ENCODE data around the gene KLHL26.
A peak's percentile ranks its signal among the peaks of the same experiment; 100 is the strongest.

Gene KLHL26

GRCh38 chr19:18649371-18650020 lies 12.7 kb downstream of the KLHL26 start:
- peak; percentile 14 for DNase-seq

- DNase-seq: no peak
These were observed 13.2 kb downstream of the KLHL26 start for GRCh38 chr19:18650021-18650390.

GRCh38 chr19:18650468-18651041 lies 13.7 kb downstream of the KLHL26 start:
- DNase-seq: no peak

- no peak for DNase-seq
These were observed 14.5 kb downstream of the KLHL26 start for GRCh38 chr19:18651300-18651699.

GRCh38 chr19:18651733-18652132 lies 14.9 kb downstream of the KLHL26 start:
- DNase-seq: no peak

GRCh38 chr19:18653853-18654252 lies 17.0 kb downstream of the KLHL26 start:
- no peak for DNase-seq

GRCh38 chr19:18654469-18654868 lies 17.6 kb downstream of the KLHL26 start:
- DNase-seq: no peak

GRCh38 chr19:18655173-18655844 lies 18.5 kb downstream of the KLHL26 start:
- DNase-seq: no peak

- DNase-seq: no peak
These were observed 19.7 kb downstream of the KLHL26 start for GRCh38 chr19:18656337-18657086.

GRCh38 chr19:18657590-18658365 lies 20.9 kb downstream of the KLHL26 start:
- DNase-seq: peak; percentile 67

GRCh38 chr19:18658366-18658855 lies 21.6 kb downstream of the KLHL26 start:
- DNase-seq: no peak

GRCh38 chr19:18659281-18660050 lies 22.6 kb downstream of the KLHL26 start:
- DNase-seq: no peak

GRCh38 chr19:18660051-18660910 lies 23.5 kb downstream of the KLHL26 start:
- DNase-seq: no peak

- DNase-seq: no peak
These were observed 24.3 kb downstream of the KLHL26 start for GRCh38 chr19:18660939-18661670.

- no peak for DNase-seq
These were observed 26.3 kb downstream of the KLHL26 start for GRCh38 chr19:18662972-18663732.

- no peak for DNase-seq
These were observed 27.2 kb downstream of the KLHL26 start for GRCh38 chr19:18663940-18664530.

- DNase-seq: no peak
These were observed 29.0 kb downstream of the KLHL26 start for GRCh38 chr19:18665771-18666202.

GRCh38 chr19:18666317-18666716 lies 29.5 kb downstream of the KLHL26 start:
- no peak for DNase-seq

- no peak for DNase-seq
These were observed 30.0 kb downstream of the KLHL26 start for GRCh38 chr19:18666784-18667183.

All from NCI-H69 (cell line).